Measurements from ENCODE around the gene URGCP.
A peak's percentile ranks its signal among the peaks of the same experiment; 100 is the strongest.

The URGCP gene

GRCh38 chr7:43906331-43907010, at the start of gene URGCP:
TSS of gene URGCP (minus strand) at chr7:43906596. CDS start at chr7:43906575, 21 bp downstream.
- no peak for DNase-seq (ENCODE audit: low read depth in 2 of 2, low spot score in 1 of 2)

DNA sequence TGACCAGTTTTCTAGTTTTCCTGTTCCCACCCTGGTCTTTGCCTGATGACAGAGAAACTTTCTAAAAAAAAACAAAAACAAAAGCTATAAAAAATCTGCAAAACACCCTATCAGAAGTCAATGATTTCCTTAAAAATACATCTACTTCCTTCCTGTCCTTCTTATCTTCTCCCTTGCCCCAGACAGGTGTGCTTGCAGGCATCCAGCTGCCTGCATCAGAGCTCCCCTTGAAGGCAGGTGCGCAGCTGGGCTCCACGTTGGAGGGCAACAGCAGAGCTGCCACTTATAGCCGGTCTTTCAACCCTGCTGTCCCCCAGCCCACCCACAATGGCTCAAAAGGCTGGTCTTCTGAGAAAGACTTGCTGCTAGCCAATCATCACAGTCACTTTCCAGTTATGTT, 49.6 kb upstream of the URGCP start:
- no peak for DNase-seq (ENCODE audit: low read depth in 2 of 2, low spot score in 1 of 2)

DNA sequence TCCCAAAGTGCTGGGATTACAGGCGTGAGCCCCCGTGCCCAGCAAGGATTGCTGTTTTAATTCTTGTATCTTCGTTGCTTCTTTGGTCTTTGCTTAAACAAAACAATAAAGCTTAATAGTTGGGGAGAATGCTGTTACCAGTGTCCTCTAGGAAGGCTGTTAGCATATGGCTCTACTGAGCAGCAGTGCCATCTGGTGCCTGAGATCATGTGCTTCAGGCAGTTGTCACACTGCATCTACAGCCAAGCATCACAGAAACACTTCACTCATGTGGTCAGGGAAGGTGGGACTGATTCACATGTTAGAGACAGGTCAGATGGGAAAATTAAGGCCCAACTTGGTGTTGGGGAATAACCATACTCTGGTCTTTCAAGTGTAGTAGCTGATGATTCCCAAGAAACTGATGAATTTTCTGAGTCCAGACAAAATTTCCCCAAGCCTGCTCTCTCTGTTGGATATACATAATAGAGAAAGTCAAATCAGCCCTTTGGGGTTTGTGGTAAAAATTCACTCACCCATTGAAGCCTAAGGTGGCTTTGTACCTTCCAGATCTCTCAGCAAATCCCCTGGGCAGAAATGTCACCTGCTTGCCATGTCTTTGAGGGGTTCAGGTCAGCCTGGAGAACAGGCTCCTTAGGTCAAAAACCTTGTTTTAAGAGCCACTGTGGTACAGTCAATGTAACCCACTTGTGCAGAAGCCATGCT, 48.3 kb upstream of the URGCP start:
- DNase-seq (ENCODE audit: low read depth in 2 of 2, low spot score in 1 of 2), result no peak

DNA sequence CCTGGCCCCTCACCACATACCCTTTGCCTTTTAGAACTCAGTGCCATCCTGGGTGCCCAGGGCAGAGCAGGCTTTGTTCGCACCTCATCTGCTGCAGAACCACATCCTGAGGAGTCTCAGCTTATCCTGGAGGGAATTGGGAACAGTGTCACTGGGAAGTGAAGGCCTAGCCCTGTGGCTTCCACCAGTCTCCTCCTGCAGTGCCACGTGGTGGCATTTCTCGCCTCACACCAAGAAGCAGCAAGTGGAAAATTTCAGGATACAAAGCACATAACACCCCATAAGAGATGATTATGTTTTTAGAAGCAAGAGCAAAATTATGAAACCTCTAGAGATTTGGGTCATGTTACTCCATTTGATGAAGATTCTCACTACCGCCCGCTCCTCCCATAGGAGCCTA, 46.7 kb upstream of the URGCP start:
- no peak for DNase-seq (ENCODE audit: low read depth in 2 of 2, low spot score in 1 of 2)

- DNase-seq (ENCODE audit: low read depth in 2 of 2, low spot score in 1 of 2), result no peak
These were observed 45.6 kb upstream of the URGCP start for GRCh38 chr7:43952028-43952427.

DNA sequence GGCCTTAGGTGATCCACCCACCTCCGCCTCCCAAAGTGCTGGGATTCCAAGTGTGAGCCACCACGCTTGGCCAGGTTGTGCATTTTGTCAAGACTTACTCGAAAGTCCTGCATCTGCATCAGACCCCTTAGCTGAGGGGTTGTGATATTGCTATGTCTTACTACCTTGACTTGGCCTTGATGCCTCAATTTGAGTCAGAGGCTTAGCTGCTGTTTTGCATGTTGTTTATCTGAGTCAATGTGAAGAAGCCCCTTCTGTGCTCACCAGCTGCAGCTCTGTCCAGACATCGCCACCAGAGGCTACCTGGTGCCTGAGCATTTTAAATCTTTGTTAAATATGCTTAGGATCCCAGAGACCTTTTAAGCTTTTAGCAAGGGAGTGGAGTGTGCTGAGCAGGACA, 37.9 kb upstream of the URGCP start:
- no peak for DNase-seq (ENCODE audit: low read depth in 2 of 2, low spot score in 1 of 2)

GRCh38 chr7:43943417-43944187, 37.2 kb upstream of the URGCP start:
- no peak for DNase-seq (ENCODE audit: low read depth in 2 of 2, low spot score in 1 of 2)

DNA sequence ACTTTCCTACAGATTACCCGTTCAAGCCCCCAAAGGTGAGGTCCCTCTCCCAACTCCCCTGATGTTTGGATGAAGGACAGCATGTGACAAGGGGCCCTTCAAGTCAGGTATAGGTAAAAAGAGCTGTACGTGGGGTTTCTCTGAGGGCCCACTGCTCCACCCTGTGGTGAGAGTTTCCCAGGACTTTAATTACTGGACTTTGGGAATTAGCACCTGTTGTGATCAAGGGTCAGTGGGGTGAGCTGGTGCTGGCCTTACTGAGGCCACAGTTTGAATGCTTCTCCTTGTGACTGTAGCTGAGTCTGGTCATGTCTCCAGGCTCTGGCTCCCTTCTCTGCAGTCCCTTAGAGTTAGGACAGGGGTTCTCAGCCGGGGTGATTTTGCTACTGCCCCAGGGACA, 36.6 kb upstream of the URGCP start:
- no peak for DNase-seq (ENCODE audit: low read depth in 2 of 2, low spot score in 1 of 2)

DNA sequence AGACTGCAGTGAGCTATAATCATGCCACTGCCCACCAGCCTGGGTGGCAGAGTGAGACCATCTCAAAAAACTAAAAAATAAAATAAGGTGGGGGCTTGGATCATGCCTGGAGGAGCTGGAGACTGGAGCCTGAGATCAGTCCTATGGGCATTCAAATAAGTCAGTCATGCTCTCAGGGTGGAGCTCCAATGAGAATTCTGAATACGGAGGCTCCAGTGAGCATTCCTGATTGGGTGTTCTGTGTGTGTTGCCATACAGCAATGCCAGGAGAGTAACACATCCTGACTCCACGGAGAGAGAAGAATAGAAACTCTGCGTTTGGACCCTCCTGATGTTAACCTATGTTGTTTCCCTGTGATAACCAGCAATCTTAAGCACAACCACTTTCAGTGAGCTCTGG, 35.9 kb upstream of the URGCP start:
- DNase-seq (ENCODE audit: low read depth in 2 of 2, low spot score in 1 of 2), result no peak

- DNase-seq (ENCODE audit: low read depth in 2 of 2, low spot score in 1 of 2), result no peak
These were observed 32.6 kb upstream of the URGCP start for GRCh38 chr7:43938892-43939482.

DNA sequence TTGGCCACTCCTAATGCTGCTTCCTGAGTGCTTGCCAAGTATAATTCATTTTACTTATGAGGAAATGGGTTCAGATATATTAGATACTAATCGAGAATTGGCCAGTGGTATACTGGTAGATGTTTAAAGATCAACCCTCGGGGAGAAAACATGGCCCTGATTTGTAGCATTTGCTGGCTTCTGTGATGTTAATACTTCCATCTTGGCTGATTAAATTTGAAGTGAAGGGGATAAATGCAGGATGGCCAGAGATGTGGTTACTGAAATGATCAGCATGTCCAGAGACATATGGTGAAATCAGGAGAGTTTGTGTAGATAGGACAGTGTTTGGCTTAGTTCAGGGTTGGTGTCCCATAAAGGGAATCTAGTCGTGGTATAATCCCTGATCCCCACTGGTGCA, 31.0 kb upstream of the URGCP start:
- DNase-seq (ENCODE audit: low read depth in 2 of 2, low spot score in 1 of 2), result no peak

DNA sequence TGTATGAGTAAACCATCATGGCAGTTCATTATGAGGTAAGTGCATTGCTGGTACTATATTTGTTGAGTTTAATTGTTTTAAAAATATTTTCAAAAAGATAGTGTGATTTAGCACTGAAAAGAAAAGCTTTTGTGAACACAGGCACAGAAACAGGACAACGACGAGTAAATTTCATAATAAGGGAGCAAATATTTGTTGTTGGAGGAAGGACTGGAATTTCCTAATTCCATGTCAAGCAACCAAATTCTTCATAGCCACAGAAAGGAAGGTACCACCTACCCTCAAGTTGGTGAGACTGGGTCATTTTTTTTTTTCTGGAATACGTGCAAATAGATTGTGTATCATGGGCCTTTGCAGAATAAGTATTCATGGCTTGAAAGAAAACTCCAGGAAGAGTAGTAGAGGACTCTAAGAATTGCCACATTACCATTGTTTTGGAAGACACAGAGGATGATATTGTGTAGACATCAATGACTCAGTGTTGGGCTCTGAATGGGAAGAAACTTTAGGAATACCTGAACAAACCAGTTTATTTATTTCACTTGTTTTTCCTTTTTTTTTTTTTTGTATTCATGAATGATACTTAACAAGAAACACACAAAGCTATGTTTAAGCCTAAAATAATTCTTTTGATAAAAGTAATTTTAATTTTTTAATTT, 27.6 kb upstream of the URGCP start:
- no peak for DNase-seq (ENCODE audit: low read depth in 2 of 2, low spot score in 1 of 2)

- no peak for DNase-seq (ENCODE audit: low read depth in 2 of 2, low spot score in 1 of 2)
These were observed 24.9 kb upstream of the URGCP start for GRCh38 chr7:43931346-43931745.

GRCh38 chr7:43929529-43930457, 23.4 kb upstream of the URGCP start:
- no peak for DNase-seq (ENCODE audit: low read depth in 2 of 2, low spot score in 1 of 2)

- no peak for DNase-seq (ENCODE audit: low read depth in 2 of 2, low spot score in 1 of 2)
These were observed 21.4 kb upstream of the URGCP start for GRCh38 chr7:43927810-43928209.

DNA sequence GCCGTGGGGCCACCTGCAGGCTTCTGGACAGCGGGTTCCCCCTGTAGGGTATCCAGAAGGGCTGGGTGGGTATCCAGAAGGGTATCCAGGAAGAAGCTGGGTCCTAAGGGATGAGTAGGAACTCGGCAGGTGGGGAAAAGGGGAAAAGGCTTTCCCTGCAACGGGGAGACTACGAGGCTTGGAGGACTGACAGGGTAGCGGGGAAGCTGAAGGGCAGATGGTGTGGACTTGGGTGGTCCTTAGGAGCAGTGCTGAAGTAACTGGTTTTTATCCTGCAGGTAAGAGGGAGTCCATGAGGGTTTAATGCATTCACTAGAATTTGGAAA, 20.4 kb upstream of the URGCP start:
- no peak for DNase-seq (ENCODE audit: low read depth in 2 of 2, low spot score in 1 of 2)

DNA sequence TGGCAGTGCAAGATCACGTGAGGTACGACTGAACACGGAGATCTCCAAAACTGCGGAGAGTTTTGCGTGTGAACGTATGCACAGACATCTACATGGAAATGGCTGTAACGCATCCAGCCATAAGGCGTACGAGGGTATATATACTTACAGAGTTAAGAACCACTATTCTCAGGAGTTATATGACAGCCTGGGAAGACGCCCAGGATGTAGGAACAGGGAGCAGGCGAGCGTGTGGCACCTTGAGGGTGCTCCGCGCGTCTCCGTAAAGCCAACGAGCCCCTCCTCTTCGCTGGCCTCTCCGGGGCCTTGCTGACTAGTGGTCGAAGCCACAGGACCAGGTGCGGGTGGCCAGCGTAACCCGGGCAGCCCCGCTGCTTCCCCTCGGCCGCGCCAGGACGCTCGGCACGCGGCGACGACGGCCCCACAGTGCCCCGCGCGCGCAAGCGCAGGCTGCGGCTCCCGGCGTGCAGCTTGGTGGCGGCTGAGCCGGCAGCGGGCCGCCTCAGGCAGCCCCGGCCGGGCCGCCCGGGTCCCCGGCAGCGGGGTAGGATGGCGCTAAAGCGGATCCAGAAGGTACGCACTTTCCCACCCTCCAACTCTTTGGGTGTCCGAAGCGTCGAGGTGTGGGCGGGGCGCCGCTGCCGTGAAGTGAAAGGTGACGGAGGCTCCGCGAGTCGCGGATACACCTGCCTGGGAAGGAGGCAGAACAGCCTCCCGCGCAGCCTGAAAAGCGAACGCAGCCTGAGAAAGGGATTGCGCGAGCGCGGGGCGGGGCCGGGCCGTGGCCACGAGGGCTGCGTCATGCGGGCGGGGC, 19.8 kb upstream of the URGCP start, which contains the start of gene UBE2D4:
UBE2D4 (plus strand) TSS at position 453 of the 814 bp plus-strand sequence; CDS start at position 550, 97 bp downstream.
- peak; percentile 75 to 82 for DNase-seq (ENCODE audit: low read depth in 2 of 2, low spot score in 1 of 2)

GRCh38 chr7:43922726-43923125, 16.3 kb upstream of the URGCP start:
- no peak for DNase-seq (ENCODE audit: low read depth in 2 of 2, low spot score in 1 of 2)

DNA sequence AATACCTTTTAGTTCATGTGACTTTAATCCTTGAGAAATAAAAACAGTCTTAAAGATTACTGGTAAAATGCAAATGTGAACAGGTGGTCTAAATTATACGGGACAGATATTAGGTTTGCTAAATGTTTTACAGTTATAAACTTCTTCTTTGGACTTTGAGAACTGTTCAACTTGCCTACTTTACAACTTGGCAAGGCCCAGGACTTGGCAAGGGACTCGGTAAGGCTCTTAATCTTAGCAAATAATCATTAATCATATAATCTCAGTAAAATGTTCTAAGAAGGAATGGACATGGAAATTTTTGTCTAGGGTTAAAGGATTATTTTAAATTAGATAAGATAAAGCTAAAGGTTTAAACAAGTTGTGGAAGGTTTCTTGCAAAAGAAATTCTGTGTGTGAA, 15.0 kb upstream of the URGCP start:
- no peak for DNase-seq (ENCODE audit: low read depth in 2 of 2, low spot score in 1 of 2)

Data from stimulated activated CD8-positive, alpha-beta memory T cell treated with anti-CD3 and anti-CD28 coated beads, Interleukin-4, amount 100 ng/mL, for 4 hours (primary cell).